Motor neuron (in vitro differentiated cells): ENCODE measurements around the gene PRKCZ. TPM values are rescaled to one million over a fixed set of nuclear protein-coding genes. Genes with fewer than 3 reads are reported as not detected.

Experiments
- ATAC-seq, 8 experiments: fragments of 200-7000 bp; cut with Tn5 transposase; replicated peaks in 6 of 8; 2 replicates each; pipeline ENCODE4 v1.8.0; 2021; ENCODE audit warnings: mild to moderate bottlenecking in 8 of 8, moderate library complexity in 8 of 8
- H3K27ac ChIP-seq, 2 donors: fragments of 250-450 bp; sonication (Bioruptor Pico); 2 replicates each; pipeline ENCODE4 v1.9.0; 2021; ENCODE audit warnings: antibody characterized with exemption in 2 of 2, mild to moderate bottlenecking in 2 of 2, moderate library complexity in 1 of 2
- H3K4me1 ChIP-seq, 2 donors: fragments of 250-450 bp; sonication (Bioruptor Pico); replicated peaks in 1 of 2; 2 replicates each; pipeline ENCODE4 v1.6.1; 2021; ENCODE audit warnings: antibody characterized with exemption in 2 of 2, mild to moderate bottlenecking in 2 of 2, moderate library complexity in 1 of 2
- H3K4me3 ChIP-seq, 5 donors: fragments of 250-450 bp; sonication (Bioruptor Pico); 2 replicates each; pipeline ENCODE4 v1.9.0; 2021; ENCODE audit warnings: antibody characterized with exemption in 5 of 5, mild to moderate bottlenecking in 5 of 5, moderate library complexity in 4 of 5
- WGBS, 10 experiments: fragments of 450-650 bp; shearing (Covaris generic); methylation state at CpG; one replicate each; pipeline ENCODE4 v1.0.0; 2022; 5-methylcytosine and 5-hydroxymethylcytosine counted together
- in situ Hi-C, 9 experiments: fragments of 400-800 bp; cut with MboI; loops; one replicate each; pipeline ENCODE4 v1.15.0; 2021; ENCODE audit warnings: low sequenced_read_pairs in 9 of 9, low pct_unique_long_range_greater_than_20kb in 2 of 9; ENCODE audit not compliant: unreplicated experiment in 9 of 9
- total RNA-seq, 8 experiments: library from RNA; unstranded; fragments of 300-600 nt; gene quantifications; 2 replicates each; pipeline versions ENCODE4 v1.2.3 to v1.2.4, GENCODE V29; 2022

The PRKCZ gene
- total RNA-seq, 8 experiments from 2014 or later, result 1.1 to 39.0 (median 23.6) TPM

- WGBS, 10 experiments, result 86 to 100% (median 90%) methylated on average over 1 to 7 of the region's 19 CpGs; no CpG with 5 or more reads in 5 of the 10 experiments
- no peak overlapping the region for H3K27ac ChIP-seq
- in situ Hi-C loops, result no loop called here
These were observed 115.4 kb downstream of the PRKCZ start for GRCh38 chr1:2165646-2166045.

DNA sequence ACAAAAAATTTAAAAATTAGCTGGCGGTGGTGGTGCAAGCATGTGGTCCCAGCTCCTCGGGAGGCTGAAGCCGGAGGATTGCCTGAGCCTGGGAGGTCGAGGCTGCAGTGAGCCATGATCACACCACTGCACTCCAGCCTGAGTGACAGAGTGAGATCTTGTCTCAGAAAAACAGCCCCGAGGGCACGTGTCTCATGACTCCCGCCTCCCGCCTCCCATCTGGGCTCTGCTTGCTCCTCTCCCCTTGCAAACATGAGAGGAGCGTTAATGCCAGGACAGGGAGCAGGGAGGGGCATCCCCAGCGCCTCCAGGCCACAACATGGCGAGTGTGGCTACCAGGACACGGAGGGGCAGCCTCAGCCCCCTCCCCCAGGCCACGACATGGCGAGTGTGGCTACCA is 116.0 kb downstream of the PRKCZ start:
- Histone ChIP-seq H3K4me3 (no peak overlapping the region), H3K27ac (no peak overlapping the region), H3K4me1 (peaks cover 0 to under 1% of the 10 kb centered on the region in 2 donors)
- peak in 6 of 8 experiments; percentile 33 to 75 (median 49) for ATAC-seq
- WGBS, 10 experiments, result 55 to 88% (median 81%) methylated on average over 1 to 6 of the region's 14 CpGs; no CpG with 5 or more reads in 6 of the 10 experiments
- in situ Hi-C loops, result no loop called here

More at GRCh38 chr1:2165646-2166045, 115.4 kb downstream of the PRKCZ start:
- no peak for ATAC-seq
- Histone ChIP-seq H3K4me1 (peaks cover 0 to 4% of the 10 kb centered on the region in 2 donors), H3K4me3 (no peak overlapping the region)

DNA sequence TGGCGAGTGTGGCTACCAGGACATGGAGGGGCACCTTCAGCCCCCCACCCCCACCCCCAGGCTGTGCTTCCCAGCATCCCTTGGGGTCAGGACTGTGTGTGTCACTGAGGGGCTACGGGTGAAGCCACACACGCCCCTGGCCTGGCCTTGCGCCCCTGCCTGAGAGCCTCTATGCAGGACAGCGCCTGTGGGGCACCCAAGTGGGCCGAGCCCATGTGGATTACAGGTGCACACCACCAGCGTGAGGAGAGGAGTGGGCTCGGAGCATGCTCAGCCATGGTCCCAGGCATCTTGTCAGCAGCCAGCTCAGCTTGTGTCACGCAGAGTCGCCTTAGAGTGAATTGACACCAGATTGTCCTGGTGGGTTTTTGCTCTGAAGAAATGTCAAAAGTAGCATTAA is 116.5 kb downstream of the PRKCZ start:
- no peak overlapping the region for H3K27ac ChIP-seq
- ATAC-seq, result peak in 3 of 8 experiments; percentile 14 to 31 (median 29)
- in situ Hi-C loops, result no loop called here
- WGBS, 10 experiments, result 10 to 87% (median 83%) methylated on average over 2 to 7 of the region's 10 CpGs; no CpG with 5 or more reads in 6 of the 10 experiments
- H3K4me1 ChIP-seq, result no peaks in the 10 kb centered on the region
- no peak overlapping the region for H3K4me3 ChIP-seq

DNA sequence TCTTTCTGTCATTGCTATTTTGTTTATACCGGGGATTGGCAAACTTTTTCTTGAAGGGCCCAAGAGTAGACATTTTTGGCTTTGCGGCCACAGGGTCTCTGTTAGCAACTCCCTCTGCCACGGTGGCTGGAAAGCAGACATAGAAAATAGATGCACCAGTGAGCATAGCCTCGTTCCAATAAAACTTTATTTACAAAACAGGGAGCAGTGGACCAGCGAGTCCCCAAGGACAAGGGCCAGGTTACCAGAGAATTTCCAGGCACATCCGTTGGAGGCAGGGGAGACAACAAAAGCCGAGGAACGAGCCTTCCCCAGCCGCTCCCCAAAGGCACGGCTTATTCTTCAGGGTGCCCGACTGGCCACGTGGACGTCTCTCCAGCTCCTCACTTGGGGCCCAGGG is 117.9 kb downstream of the PRKCZ start:
- Histone ChIP-seq H3K4me1 (no peaks in the 10 kb centered on the region), H3K27ac (no peak overlapping the region), H3K4me3 (no peak overlapping the region)
- in situ Hi-C loops, result no loop called here
- 40 to 100% (median 91%) methylated on average over 1 to 13 of the region's 13 CpGs; no CpG with 5 or more reads in 3 of the 10 experiments for WGBS, 10 experiments
- no peak for ATAC-seq

GRCh38 chr1:2168535-2168934 is 118.3 kb downstream of the PRKCZ start:
- Histone ChIP-seq H3K4me1 (no peaks in the 10 kb centered on the region), H3K27ac (no peak overlapping the region), H3K4me3 (no peak overlapping the region)
- no peak for ATAC-seq
- 83 to 100% (median 93%) methylated on average over 2 to 12 of the region's 12 CpGs; no CpG with 5 or more reads in 2 of the 10 experiments for WGBS, 10 experiments
- in situ Hi-C loops, result no loop called here

DNA sequence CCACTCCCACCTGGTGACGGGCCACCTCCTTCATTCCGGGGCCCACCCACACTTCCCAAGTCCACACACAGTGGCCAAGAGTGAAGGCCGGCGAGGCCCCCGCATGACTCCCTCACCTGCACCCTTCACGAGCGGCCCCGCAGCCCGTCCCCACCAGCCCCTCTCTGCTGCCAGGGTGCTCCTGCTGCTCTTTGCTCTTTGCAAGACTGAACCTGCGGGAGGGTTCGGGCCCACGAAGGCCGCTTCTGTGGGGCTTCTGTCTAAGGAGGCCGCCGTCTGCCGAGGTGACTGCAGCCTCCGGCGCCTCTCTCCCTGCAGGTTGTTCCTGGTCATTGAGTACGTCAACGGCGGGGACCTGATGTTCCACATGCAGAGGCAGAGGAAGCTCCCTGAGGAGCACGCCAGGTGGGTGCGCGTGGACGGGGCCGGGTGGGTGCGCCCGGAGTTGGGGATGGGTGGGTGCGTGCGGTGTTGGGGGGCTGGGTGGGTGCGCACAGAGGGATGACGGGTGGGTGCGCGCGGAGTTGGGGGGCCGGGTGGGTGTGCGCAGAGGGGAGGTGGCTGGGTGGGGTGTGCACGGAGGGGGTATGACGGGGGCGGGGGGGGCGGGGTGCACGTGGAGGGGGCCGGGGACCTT is 119.1 kb downstream of the PRKCZ start:
- no peak for ATAC-seq
- 95% methylated on average over 4 of the region's 43 CpGs; no CpG with 5 or more reads in 9 of the 10 experiments for WGBS, 10 experiments
- Histone ChIP-seq H3K4me1 (peaks cover 0 to 2% of the 10 kb centered on the region in 2 donors), H3K27ac (no peak overlapping the region), H3K4me3 (no peak overlapping the region)
- in situ Hi-C loops, result no loop called here

GRCh38 chr1:2170211-2170610 is 120.0 kb downstream of the PRKCZ start:
- Histone ChIP-seq H3K27ac (no peak overlapping the region), H3K4me1 (peaks cover 0 to 2% of the 10 kb centered on the region in 2 donors), H3K4me3 (no peak overlapping the region)
- in situ Hi-C loops, result no loop called here
- WGBS, 10 experiments, result 0 to 82% (median 62%) methylated on average over 1 to 10 of the region's 11 CpGs; no CpG with 5 or more reads in 2 of the 10 experiments
- ATAC-seq, result no peak

DNA sequence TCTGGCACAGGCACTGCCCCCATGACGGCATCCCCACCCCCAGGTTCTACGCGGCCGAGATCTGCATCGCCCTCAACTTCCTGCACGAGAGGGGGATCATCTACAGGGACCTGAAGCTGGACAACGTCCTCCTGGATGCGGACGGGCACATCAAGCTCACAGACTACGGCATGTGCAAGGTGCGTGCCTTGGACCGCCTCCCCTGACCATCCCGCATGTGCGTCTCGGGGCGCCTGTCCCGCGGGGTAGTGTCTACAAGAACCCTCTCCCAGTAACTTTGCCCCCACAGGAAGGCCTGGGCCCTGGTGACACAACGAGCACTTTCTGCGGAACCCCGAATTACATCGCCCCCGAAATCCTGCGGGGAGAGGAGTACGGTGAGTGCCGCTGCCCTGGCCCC is 121.8 kb downstream of the PRKCZ start:
- in situ Hi-C loops, result no loop called here
- H3K4me3 ChIP-seq, result no peak overlapping the region
- no peak overlapping the region for H3K27ac ChIP-seq
- ATAC-seq, result no peak
- H3K4me1 ChIP-seq, result peaks cover 0 to 2% of the 10 kb centered on the region in 2 donors
- WGBS, 10 experiments, result 63 to 96% (median 94%) methylated on average over 3 to 24 of the region's 26 CpGs; no CpG with 5 or more reads in 4 of the 10 experiments

GRCh38 chr1:2172551-2173146 is 122.4 kb downstream of the PRKCZ start:
- Histone ChIP-seq H3K27ac (no peak overlapping the region), H3K4me1 (peaks cover 0 to 2% of the 10 kb centered on the region in 2 donors), H3K4me3 (no peak overlapping the region)
- no peak for ATAC-seq
- in situ Hi-C loops, result no loop called here
- 73 to 94% (median 92%) methylated on average over 7 to 24 of the region's 33 CpGs; no CpG with 5 or more reads in 6 of the 10 experiments for WGBS, 10 experiments

DNA sequence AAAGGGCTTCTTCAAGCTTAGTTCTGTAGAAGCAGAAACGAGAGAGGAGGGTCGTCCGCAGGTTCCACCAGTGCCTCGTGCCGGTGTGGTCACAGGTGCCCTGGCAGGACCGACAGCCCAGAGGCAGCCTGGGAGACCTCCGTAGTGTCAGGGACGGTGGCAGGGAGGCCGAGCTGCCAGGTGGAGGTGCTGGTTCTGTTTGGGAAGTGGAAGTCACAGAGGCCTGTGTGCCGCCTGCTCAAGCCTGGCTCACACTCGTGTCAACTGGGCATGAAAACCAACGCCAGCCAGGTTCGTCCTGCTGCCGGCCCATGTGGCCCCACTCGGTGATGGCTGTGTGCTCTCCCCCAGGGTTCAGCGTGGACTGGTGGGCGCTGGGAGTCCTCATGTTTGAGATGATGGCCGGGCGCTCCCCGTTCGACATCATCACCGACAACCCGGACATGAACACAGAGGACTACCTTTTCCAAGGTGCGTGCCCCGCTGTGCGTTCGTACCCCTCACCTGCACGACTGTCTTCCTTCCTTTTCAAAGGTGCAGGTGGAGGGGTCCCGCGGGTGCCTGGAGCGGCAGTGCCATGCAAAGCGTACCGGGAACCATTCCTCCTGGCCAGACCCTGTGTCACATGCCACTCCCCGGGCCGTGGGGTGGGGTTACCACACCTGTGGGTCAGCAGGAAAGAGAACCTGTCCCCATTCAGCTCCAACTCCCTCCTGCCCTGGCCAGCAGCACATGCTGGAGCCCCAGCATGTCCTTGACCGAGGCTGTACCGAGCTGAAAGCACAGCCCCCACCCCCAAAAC is 123.5 kb downstream of the PRKCZ start:
- Histone ChIP-seq H3K4me1 (peaks cover 10 to 13% of the 10 kb centered on the region in 2 donors), H3K4me3 (no peak overlapping the region), H3K27ac (no peak overlapping the region)
- 29 to 100% (median 59%) methylated on average over 1 to 15 of the region's 37 CpGs; no CpG with 5 or more reads in 3 of the 10 experiments for WGBS, 10 experiments
- in situ Hi-C loops, result no loop called here
- peak in 2 of 8 experiments; percentile 2 to 3 for ATAC-seq

- peaks cover 18 to 21% of the 10 kb centered on the region in 2 donors for H3K4me1 ChIP-seq
- in situ Hi-C loops, result loop anchor here in 3 of 9 experiments (25.0 kb wide), 1 partner anchor 213 kb away; the partner anchor contains the start of genes MORN1 (in 3 of the 3) and RER1 (in 3 of the 3)
- WGBS, 10 experiments, result 0 to 100% (median 45%) methylated on average over 1 to 29 of the region's 31 CpGs; no CpG with 5 or more reads in 1 of the 10 experiments
- H3K27ac ChIP-seq, result no peak overlapping the region
- ATAC-seq, result peak; percentile 56 to 96 (median 74)
- H3K4me3 ChIP-seq, result no peak overlapping the region
These were observed 124.3 kb downstream of the PRKCZ start for GRCh38 chr1:2174348-2175054.

GRCh38 chr1:2175055-2175414 is 124.8 kb downstream of the PRKCZ start:
- 46 to 87% (median 78%) methylated on average over 3 to 4 of the region's 9 CpGs; no CpG with 5 or more reads in 6 of the 10 experiments for WGBS, 10 experiments
- Histone ChIP-seq H3K4me1 (peaks cover 23 to 26% of the 10 kb centered on the region in 2 donors), H3K4me3 (no peak overlapping the region), H3K27ac (no peak overlapping the region)
- ATAC-seq, result no peak
- in situ Hi-C loops, result loop anchor here in 3 of 9 experiments (25.0 kb wide), 1 partner anchor 212 kb away; the partner anchor contains the start of genes MORN1 (in 3 of the 3) and RER1 (in 3 of the 3)
